ENCODE data around the gene TNPO1.

- TF ChIP-seq GATA2 (IDR thresholded peaks at IDR 0.05; ENCODE audit: low read depth, low read length) (no peak), GATA3 (IDR thresholded peaks at IDR 0.05; ENCODE audit: low read depth, low read length) (no peak)
Observed at GRCh38 chr5:72947498-72947897, 131.0 kb downstream of the TNPO1 start.
